Right lung (tissue), 5 donors: ENCODE results near the gene SLC2A3. TPM values are rescaled to one million over a fixed set of nuclear protein-coding genes. Genes with fewer than 3 reads are reported as not detected.
"Not testable (repeated sequence)": the region's sequence is repeated elsewhere in the genome, so short reads cannot be mapped to it uniquely, and the experiment has no call there.

Source experiments
- DNase-seq, 2 donors: peaks; one replicate each; pipeline ENCODE4 v3.0.0-alpha.2; 2013
- polyA plus RNA-seq, 5 donors: library from polyadenylated mRNA; unstranded; fragments of 120-200 nt; gene quantifications; one replicate each; pipeline versions ENCODE4 v1.2.1 to v1.2.3, GENCODE V29; 2013; ENCODE audit warnings: inconsistent platforms in 1 of 5, low replicate concordance in 1 of 5; ENCODE audit not compliant: insufficient read length in 5 of 5, insufficient read depth in 1 of 5

The SLC2A3 gene
- polyA plus RNA-seq, 5 donors, result 21.1 to 43.8 (median 37.1) TPM

- no peak for DNase-seq
Observed at GRCh38 chr12:7917392-7918267, 18.4 kb downstream of the SLC2A3 start.

- DNase-seq, result no peak
Observed at GRCh38 chr12:7916936-7917335, 19.1 kb downstream of the SLC2A3 start.

GRCh38 chr12:7915661-7916403 lies 20.2 kb downstream of the SLC2A3 start:
- no peak for DNase-seq

GRCh38 chr12:7910106-7910505 lies 25.9 kb downstream of the SLC2A3 start:
- DNase-seq, result not testable (repeated sequence)

- DNase-seq, result no peak
Observed at GRCh38 chr12:7907009-7907408, 29.0 kb downstream of the SLC2A3 start.

- DNase-seq, result not testable (repeated sequence)
Observed at GRCh38 chr12:7906303-7906702, 29.7 kb downstream of the SLC2A3 start.

- not testable (repeated sequence) for DNase-seq
Observed at GRCh38 chr12:7905600-7906125, 30.3 kb downstream of the SLC2A3 start.

- no peak for DNase-seq
Observed at GRCh38 chr12:7905071-7905470, 30.9 kb downstream of the SLC2A3 start.

GRCh38 chr12:7902416-7902815 lies 33.6 kb downstream of the SLC2A3 start:
- not testable (repeated sequence) for DNase-seq

GRCh38 chr12:7899755-7900154 lies 36.2 kb downstream of the SLC2A3 start:
- no peak for DNase-seq

- not testable (repeated sequence) for DNase-seq
Observed at GRCh38 chr12:7896726-7897125, 39.3 kb downstream of the SLC2A3 start.

GRCh38 chr12:7892186-7892980 lies 43.6 kb downstream of the SLC2A3 start:
- DNase-seq, result no peak

GRCh38 chr12:7884689-7885088 lies 51.3 kb downstream of the SLC2A3 start:
- DNase-seq, result no peak

GRCh38 chr12:7881736-7882120 lies 54.3 kb downstream of the SLC2A3 start:
- not testable (repeated sequence) for DNase-seq

- DNase-seq, result not testable (repeated sequence)
Observed at GRCh38 chr12:7880952-7881735, 54.8 kb downstream of the SLC2A3 start.

GRCh38 chr12:7879246-7879645 lies 56.7 kb downstream of the SLC2A3 start:
- no peak for DNase-seq

- DNase-seq, result no peak
Observed at GRCh38 chr12:7877420-7877819, 58.6 kb downstream of the SLC2A3 start.

GRCh38 chr12:7872566-7873319 lies 63.2 kb downstream of the SLC2A3 start, which contains the start of gene SLC2A14:
TSS of gene SLC2A14 (minus strand) at chr12:7872915. CDS start at chr12:7869880, 3,035 bp downstream.
- no peak for DNase-seq

GRCh38 chr12:7870335-7870734 lies 65.7 kb downstream of the SLC2A3 start:
- no peak for DNase-seq
